CD4-positive, alpha-beta T cell (primary cell): ENCODE results near the gene MGAT1. TPM values are rescaled to one million over a fixed set of nuclear protein-coding genes. Genes with fewer than 3 reads are reported as not detected.

Experiments used
- ATAC-seq: fragments of 200-7000 bp; cut with Tn5 transposase; one replicate; pipeline ENCODE4 v1.10.0; 2022; ENCODE audit warnings: mild to moderate bottlenecking; ENCODE audit not compliant: poor library complexity
- CTCF ChIA-PET: fragments of 350-600 bp; sonication (Branson Sonifier 250); formaldehyde crosslinking; loops from one replicate; lab custom pipeline; 2021; ENCODE audit warnings: antibody characterized with exemption, inconsistent platforms; lab: Charles Lee
- POLR2A ChIA-PET: fragments of 350-600 bp; sonication (Branson Sonifier 250); formaldehyde crosslinking; loops from one replicate; lab custom pipeline; 2021; ENCODE audit warnings: antibody characterized with exemption, inconsistent platforms; lab: Charles Lee
- DNase-seq, 14 experiments: peaks; one replicate each; pipeline ENCODE4 v3.0.0-alpha.2; 2013 to 2020; ENCODE audit warnings: mixed read lengths in 2 of 14
- H3K27ac ChIP-seq, 2 donors: one replicate each; pipeline versions ENCODE4 v1.5.1 to v1.7.0; 2013; ENCODE audit warnings: low read length in 2 of 2, low read depth in 1 of 2, mild to moderate bottlenecking in 1 of 2
- H3K27me3 ChIP-seq, 2 experiments: 1 replicate in 1 of 2; 2 replicates in 1 of 2; pipeline versions ENCODE4 v1.6.1 to v1.7.0; 2013; ENCODE audit warnings: low read length in 2 of 2, control low read depth in 1 of 2, mild to moderate bottlenecking in 1 of 2, moderate library complexity in 1 of 2; ENCODE audit not compliant: insufficient read depth in 2 of 2, control insufficient read depth in 1 of 2
- H3K36me3 ChIP-seq: one replicate; pipeline ENCODE4 v1.6.1; 2013; ENCODE audit warnings: low read length, control low read depth; ENCODE audit not compliant: insufficient read depth
- H3K4me1 ChIP-seq: one replicate; pipeline ENCODE4 v1.6.1; 2013; ENCODE audit warnings: low read length, control low read depth; ENCODE audit not compliant: insufficient read depth
- H3K4me3 ChIP-seq: one replicate; pipeline ENCODE4 v1.5.1; 2013; ENCODE audit warnings: mild to moderate bottlenecking, low read length, moderate library complexity
- H3K9me3 ChIP-seq, 2 experiments: 1 replicate in 1 of 2; 2 replicates in 1 of 2; pipeline versions ENCODE4 v1.6.1 to v1.7.0; 2013; ENCODE audit warnings: low read length in 2 of 2, mild to moderate bottlenecking in 2 of 2, control low read depth in 1 of 2, moderate library complexity in 1 of 2; ENCODE audit not compliant: control insufficient read depth in 1 of 2, insufficient read depth in 1 of 2
- H3K27ac Mint-ChIP-seq: one replicate; pipeline ENCODE4 v1.8.0; 2020; ENCODE audit warnings: mixed read lengths
- H3K27me3 Mint-ChIP-seq: one replicate; pipeline ENCODE4 v1.8.0; 2021; ENCODE audit warnings: mixed read lengths
- H3K36me3 Mint-ChIP-seq: one replicate; pipeline ENCODE4 v1.8.0; 2021; ENCODE audit warnings: low read depth, mixed read lengths
- H3K4me1 Mint-ChIP-seq: one replicate; pipeline ENCODE4 v1.8.0; 2021; ENCODE audit warnings: low read depth, mixed read lengths
- H3K4me3 Mint-ChIP-seq: one replicate; pipeline ENCODE4 v1.8.0; 2020; ENCODE audit warnings: mild to moderate bottlenecking, mixed read lengths
- H3K9me3 Mint-ChIP-seq: one replicate; pipeline ENCODE4 v1.8.0; 2020; ENCODE audit warnings: mixed read lengths
- intact Hi-C, 2 experiments: fragments of 100-400 bp; cut with DNase I in 1 of 2; cut with micrococcal nuclease in 1 of 2; formaldehyde crosslinking; loops; one replicate each; pipeline versions ENCODE4 v1.15.1 to v1.9.0; 2023 to 2025; cut with DNase I, micrococcal nuclease
- total RNA-seq, 174 experiments: library from RNA in 2 of 174; stranded (reverse) in 2 of 174; gene quantifications; one replicate each; pipeline ENCODE4 v1.2.3 and lab custom pipeline; 2021 to 2026
- TF ChIP-seq, protein P1 (sequence below): fragments of 200-600 bp; IDR thresholded peaks from one replicate; pipeline ENCODE4 v1.8.0; 2022; ENCODE audit warnings: antibody characterized with exemption, mild to moderate bottlenecking

MGAT1 gene
- total RNA-seq, 2 experiments from 2014 or later: 49.0 to 60.2 TPM

DNA sequence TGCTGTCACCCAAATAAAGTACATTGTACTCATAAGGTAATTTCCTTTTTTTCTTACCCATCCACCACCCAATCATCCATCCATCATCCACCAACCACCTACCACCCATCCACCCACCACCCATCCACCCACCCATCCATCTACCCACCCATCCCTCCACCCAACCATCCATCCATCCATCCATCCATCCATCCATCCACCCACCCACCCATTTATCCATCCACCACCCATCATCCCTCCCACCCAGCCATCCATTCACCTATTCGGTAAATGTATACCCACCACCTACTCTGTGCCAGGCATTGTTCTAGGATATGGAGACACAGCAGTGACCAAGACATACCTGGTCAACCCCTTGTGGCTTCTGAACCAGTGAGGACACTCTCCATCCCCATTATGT lies 25.1 kb downstream of the MGAT1 start:
- TF ChIP-seq, protein P1, sequence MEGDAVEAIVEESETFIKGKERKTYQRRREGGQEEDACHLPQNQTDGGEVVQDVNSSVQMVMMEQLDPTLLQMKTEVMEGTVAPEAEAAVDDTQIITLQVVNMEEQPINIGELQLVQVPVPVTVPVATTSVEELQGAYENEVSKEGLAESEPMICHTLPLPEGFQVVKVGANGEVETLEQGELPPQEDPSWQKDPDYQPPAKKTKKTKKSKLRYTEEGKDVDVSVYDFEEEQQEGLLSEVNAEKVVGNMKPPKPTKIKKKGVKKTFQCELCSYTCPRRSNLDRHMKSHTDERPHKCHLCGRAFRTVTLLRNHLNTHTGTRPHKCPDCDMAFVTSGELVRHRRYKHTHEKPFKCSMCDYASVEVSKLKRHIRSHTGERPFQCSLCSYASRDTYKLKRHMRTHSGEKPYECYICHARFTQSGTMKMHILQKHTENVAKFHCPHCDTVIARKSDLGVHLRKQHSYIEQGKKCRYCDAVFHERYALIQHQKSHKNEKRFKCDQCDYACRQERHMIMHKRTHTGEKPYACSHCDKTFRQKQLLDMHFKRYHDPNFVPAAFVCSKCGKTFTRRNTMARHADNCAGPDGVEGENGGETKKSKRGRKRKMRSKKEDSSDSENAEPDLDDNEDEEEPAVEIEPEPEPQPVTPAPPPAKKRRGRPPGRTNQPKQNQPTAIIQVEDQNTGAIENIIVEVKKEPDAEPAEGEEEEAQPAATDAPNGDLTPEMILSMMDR: no peak
- H3K27ac Mint-ChIP-seq: no peak overlapping the region
- intact Hi-C loops: no loop called here
- H3K36me3 Mint-ChIP-seq: no peaks in the 10 kb centered on the region
- H3K4me1 Mint-ChIP-seq: peaks cover 3% of the 10 kb centered on the region
- no peaks in the 10 kb centered on the region for H3K4me1 ChIP-seq
- peaks cover 4% of the 10 kb centered on the region for H3K9me3 Mint-ChIP-seq
- H3K36me3 ChIP-seq: no peaks in the 10 kb centered on the region
- H3K27me3 Mint-ChIP-seq: peaks cover 18% of the 10 kb centered on the region
- peaks cover 0 to 5% of the 10 kb centered on the region in 2 experiments for H3K27me3 ChIP-seq
- no peak overlapping the region for H3K4me3 ChIP-seq
- DNase-seq (no peak), ATAC-seq (no peak)
- ChIA-PET POLR2A (no interaction called here), CTCF (no interaction called here)
- H3K4me3 Mint-ChIP-seq: no peak overlapping the region
- no peak overlapping the region for H3K27ac ChIP-seq
- peaks cover 3% of the 10 kb centered on the region in 2 experiments for H3K9me3 ChIP-seq

- Mint-ChIP-seq H3K27me3 (peaks cover 18% of the 10 kb centered on the region), H3K27ac (no peak overlapping the region), H3K4me1 (no peaks in the 10 kb centered on the region), H3K4me3 (no peak overlapping the region), H3K9me3 (peaks cover 8% of the 10 kb centered on the region), H3K36me3 (no peaks in the 10 kb centered on the region)
- Histone ChIP-seq H3K4me3 (no peak overlapping the region), H3K27ac (no peak overlapping the region), H3K27me3 (peaks cover 0 to 5% of the 10 kb centered on the region in 2 experiments), H3K9me3 (peaks cover 9 to 11% of the 10 kb centered on the region in 2 experiments), H3K36me3 (no peaks in the 10 kb centered on the region), H3K4me1 (no peaks in the 10 kb centered on the region)
- TF ChIP-seq, protein P1: no peak
- no peak for DNase-seq
- ChIA-PET POLR2A (no interaction called here), CTCF (no interaction called here)
- no peak for ATAC-seq
- intact Hi-C loops: no loop called here
Measured at GRCh38 chr5:180776376-180776775, 26.2 kb downstream of the MGAT1 start.

DNA sequence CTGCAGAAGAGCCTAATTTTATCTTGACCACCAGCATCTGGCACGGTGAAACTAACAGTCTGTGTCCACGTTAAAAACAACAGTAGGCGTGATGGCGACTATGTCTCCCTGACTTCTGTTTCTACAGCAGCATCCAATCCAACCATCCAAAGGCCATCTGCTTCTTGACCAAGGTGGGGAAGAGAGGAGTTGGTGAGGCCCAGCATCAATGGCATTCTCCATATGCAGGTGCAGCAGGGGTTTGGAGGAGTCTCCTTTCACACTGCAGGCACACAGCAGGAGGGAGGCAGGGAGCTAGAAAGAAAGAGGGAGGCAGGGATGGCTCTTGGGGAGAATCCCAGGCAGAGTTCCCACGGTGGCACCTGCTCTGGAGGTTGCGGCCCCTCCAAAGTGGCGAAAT lies 27.0 kb downstream of the MGAT1 start:
- POLR2A ChIA-PET: no interaction called here
- ATAC-seq (no peak), DNase-seq (no peak)
- H3K4me1 Mint-ChIP-seq: no peaks in the 10 kb centered on the region
- peaks cover 0 to 5% of the 10 kb centered on the region in 2 experiments for H3K27me3 ChIP-seq
- no peak overlapping the region for H3K27ac ChIP-seq
- intact Hi-C loops: no loop called here
- H3K36me3 ChIP-seq: no peaks in the 10 kb centered on the region
- H3K9me3 ChIP-seq: peaks cover 9 to 13% of the 10 kb centered on the region in 2 experiments
- CTCF ChIA-PET: no interaction called here
- H3K36me3 Mint-ChIP-seq: no peaks in the 10 kb centered on the region
- H3K27ac Mint-ChIP-seq: no peak overlapping the region
- peaks cover 18% of the 10 kb centered on the region for H3K27me3 Mint-ChIP-seq
- TF ChIP-seq, protein P1: no peak
- peaks cover 8% of the 10 kb centered on the region for H3K9me3 Mint-ChIP-seq
- H3K4me3 ChIP-seq: no peak overlapping the region
- H3K4me3 Mint-ChIP-seq: no peak overlapping the region
- H3K4me1 ChIP-seq: no peaks in the 10 kb centered on the region
